IMR-90 (cell line): ENCODE measurements around the gene DEF6. TPM values are rescaled to one million over a fixed set of nuclear protein-coding genes. Genes with fewer than 3 reads are reported as not detected.

Experiments
- MAZ ChIP-seq: IDR thresholded peaks from 2 replicates; pipeline ENCODE4 v1.6.1; 2012; ENCODE audit warnings: low read depth, mild to moderate bottlenecking, low read length, improper control_type of control experiment, moderate library complexity, borderline replicate concordance
- MXI1 ChIP-seq: IDR thresholded peaks from 2 replicates; pipeline ENCODE4 v1.6.1; 2012; ENCODE audit warnings: low read depth, mild to moderate bottlenecking, low read length, moderate library complexity, borderline replicate concordance
- POLR2A ChIP-seq: IDR thresholded peaks from 2 replicates; pipeline ENCODE4 v1.6.1; 2012; ENCODE audit warnings: mild to moderate bottlenecking, low read depth, low read length
- RAD21 ChIP-seq: IDR thresholded peaks from 2 replicates; pipeline ENCODE4 v1.6.1; 2012; ENCODE audit warnings: low read length, improper control_type of control experiment
- SMC3 ChIP-seq: fragments of 150-350 bp; IDR thresholded peaks from 2 replicates; pipeline ENCODE4 v1.6.1; 2016; ENCODE audit warnings: low read depth, mild to moderate bottlenecking, antibody characterized with exemption, low read length, moderate library complexity
- polyA plus RNA-seq, 3 experiments: library from polyadenylated mRNA; depleted of rRNA; stranded (reverse); fragments of >200 nt; gene quantifications; 2 replicates each; pipeline ENCODE4 v1.2.3, GENCODE V29; 2012; ENCODE audit warnings: low replicate concordance in 1 of 3
- total RNA-seq: library from RNA; depleted of rRNA; stranded (reverse); fragments of >200 nt; gene quantifications from 2 replicates; pipeline ENCODE4 v1.2.3, GENCODE V29; 2012
- TF ChIP-seq, protein P1 (sequence below): conservative IDR thresholded peaks from 2 replicates; pipeline ENCODE4 v1.5.1; 2012; ENCODE audit warnings: mild to moderate bottlenecking, low read depth, low read length, improper control_type of control experiment

The DEF6 gene
- total and polyA plus RNA-seq, 2 of the 4 experiments (the other 2 are of a cell fraction), result 2.5 to 4.2 TPM

DNA sequence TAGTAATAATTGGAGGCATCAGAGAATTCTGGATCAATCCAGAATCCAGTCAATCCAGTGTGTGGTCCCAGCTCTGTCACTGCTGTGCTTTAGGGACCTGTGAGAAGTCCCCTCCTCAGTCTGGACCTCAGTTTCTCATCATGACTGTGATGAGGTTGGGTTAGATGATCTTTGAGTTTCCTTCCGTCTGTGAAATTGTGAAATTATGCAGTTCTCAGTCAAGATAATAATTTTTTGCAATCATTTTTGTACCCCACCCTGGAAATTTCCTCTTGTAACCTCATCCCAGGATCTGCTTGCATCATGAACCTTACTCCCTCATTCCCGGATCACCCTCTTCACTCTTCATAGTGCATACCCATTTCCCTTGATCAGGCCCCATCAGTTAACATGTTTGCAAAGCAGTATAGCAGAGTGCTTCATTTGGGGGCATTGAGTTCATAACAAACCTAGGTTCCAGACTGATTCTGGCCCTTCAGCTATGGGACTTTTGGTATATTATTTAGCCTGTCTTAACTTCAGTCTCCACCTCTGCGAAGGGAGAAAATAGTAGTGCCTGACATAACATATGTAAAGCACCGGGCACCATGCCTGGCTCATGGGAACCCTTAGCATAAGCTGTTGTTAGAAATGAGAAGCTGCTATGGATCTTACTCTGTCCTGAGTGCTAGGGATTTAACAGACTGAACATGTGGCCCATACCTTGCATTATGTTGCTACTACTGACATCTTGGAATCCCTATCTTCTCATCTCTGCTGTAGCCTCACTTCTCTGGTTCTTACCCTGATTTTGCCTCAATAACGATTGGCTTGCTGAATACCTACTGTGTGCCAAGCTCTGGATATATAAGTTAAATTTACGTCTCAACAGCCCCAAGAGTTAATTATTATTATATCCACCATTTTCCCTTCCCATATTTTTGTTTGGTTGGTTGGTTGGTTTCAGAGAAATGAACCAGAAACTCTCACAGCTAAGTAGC, 36.7 kb upstream of the DEF6 start (continued):
- TF ChIP-seq, protein P1, sequence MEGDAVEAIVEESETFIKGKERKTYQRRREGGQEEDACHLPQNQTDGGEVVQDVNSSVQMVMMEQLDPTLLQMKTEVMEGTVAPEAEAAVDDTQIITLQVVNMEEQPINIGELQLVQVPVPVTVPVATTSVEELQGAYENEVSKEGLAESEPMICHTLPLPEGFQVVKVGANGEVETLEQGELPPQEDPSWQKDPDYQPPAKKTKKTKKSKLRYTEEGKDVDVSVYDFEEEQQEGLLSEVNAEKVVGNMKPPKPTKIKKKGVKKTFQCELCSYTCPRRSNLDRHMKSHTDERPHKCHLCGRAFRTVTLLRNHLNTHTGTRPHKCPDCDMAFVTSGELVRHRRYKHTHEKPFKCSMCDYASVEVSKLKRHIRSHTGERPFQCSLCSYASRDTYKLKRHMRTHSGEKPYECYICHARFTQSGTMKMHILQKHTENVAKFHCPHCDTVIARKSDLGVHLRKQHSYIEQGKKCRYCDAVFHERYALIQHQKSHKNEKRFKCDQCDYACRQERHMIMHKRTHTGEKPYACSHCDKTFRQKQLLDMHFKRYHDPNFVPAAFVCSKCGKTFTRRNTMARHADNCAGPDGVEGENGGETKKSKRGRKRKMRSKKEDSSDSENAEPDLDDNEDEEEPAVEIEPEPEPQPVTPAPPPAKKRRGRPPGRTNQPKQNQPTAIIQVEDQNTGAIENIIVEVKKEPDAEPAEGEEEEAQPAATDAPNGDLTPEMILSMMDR, result no peak
- TF ChIP-seq POLR2A (no peak), MAZ (no peak), RAD21 (no peak), SMC3 (no peak), MXI1 (no peak)
